Activated naive CD8-positive, alpha-beta T cell treated with anti-CD3 and anti-CD28 coated beads, Interleukin-2, amount 50 U/mL, for 16 hours (primary cell): ENCODE results near the gene LAIR1.
A peak's percentile ranks its signal among the peaks of the same experiment; 100 is the strongest.
"Not testable (repeated sequence)": the region's sequence is repeated elsewhere in the genome, so short reads cannot be mapped to it uniquely, and the experiment has no call there.

Source experiments
- DNase-seq: peaks from one replicate; pipeline ENCODE4 v3.0.0-alpha.2; 2020; ENCODE audit warnings: low read depth, low spot score

LAIR1 gene, protein sequence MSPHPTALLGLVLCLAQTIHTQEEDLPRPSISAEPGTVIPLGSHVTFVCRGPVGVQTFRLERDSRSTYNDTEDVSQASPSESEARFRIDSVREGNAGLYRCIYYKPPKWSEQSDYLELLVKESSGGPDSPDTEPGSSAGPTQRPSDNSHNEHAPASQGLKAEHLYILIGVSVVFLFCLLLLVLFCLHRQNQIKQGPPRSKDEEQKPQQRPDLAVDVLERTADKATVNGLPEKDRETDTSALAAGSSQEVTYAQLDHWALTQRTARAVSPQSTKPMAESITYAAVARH

DNA sequence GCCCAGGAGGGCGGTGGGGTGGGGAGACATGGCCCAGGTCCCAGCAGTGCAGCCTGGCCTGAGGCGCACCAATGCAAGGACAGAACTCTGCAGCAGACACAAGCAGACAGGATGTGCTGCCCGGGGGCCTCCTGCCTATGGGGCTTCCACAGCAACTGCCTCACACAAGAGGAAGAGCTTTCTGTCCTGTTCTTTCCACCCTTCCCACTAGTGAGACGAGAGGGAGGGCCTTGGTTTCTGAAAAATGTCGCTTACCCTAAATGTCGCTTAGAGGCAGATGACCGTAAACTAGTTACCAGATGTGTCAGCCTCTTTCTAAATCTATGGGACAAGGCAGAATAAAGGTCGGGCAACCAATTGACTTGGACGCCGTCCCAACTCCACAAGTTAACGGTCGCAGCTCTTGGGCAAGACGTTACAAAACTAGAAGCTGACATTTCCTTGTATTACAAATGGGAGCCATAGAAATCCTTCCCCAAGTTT lies at the start of gene LAIR1:
Gene LAIR1, minus strand, starts transcription at position 157 of the 483 bp plus-strand sequence. Its CDS starts 127 bp downstream, at position 30.
- DNase-seq = no peak

DNA sequence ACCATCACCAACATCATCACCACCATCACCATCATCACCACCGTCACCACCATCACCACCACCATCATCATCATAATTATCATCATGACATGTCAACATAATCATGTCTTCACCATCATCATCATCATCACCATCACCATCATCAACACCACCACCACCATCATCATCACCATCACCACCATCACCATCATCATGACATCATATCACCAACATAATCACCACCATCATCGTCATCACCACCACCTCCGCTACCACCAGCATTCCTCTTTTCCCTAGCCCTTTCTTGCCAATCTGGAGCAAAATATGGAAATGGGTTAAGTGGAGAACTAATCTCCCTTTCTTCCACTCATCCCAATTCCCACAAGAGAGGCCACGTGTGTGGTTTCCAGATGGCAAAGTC lies 49.4 kb upstream of the LAIR1 start:
- DNase-seq = no peak

- DNase-seq = no peak
Observed at GRCh38 chr19:54412877-54413276, 48.1 kb upstream of the LAIR1 start.

- no peak for DNase-seq
Observed at GRCh38 chr19:54411033-54411432, 46.3 kb upstream of the LAIR1 start.

DNA sequence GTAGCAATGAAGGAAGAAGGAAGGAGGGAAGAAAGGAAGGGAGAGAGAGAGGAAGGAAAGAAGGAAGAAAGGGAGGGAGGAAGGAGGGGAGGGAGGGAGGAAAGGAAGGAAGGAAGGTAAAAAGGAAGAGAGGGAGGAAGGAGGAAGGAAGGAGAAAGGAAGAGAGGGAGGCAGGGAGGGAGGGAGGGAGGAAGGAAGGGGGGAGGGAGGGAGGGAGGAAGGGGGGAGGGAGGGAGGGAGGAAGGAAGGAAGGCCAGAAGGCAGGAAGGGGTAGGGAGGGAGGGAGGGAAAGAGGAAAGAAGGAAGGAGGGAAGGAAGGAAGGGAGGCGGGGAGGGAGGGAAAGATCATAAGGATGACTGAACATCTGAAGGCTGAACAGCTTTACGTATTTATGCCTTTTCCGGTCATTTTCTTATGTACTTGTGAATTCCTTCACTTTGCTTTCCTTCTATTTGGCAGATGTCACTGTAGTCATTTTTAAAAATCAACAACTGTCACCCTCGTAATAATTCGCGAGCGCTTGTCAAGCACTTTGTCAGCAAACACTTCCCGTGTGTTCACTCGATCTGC lies 43.8 kb upstream of the LAIR1 start:
- no peak for DNase-seq

DNA sequence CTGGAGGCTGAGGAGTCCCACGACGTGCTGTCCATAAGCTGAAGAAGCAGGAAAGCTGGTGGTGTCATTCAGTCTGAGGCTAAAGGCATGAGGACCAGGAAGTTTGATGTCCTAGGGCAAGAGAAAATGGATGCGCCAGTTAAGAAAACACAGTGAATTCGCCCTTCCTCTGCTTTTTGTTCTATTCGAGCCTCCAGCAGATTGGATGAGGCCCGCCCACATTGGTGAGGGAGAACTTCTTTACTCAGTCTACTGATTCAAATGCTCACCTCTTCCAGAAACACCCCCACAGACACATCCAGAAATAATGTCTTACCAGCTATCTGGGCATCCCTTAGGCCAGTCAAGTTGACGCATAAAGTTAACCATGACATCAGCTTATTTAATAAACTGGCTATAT lies 43.0 kb upstream of the LAIR1 start:
- DNase-seq = no peak

DNA sequence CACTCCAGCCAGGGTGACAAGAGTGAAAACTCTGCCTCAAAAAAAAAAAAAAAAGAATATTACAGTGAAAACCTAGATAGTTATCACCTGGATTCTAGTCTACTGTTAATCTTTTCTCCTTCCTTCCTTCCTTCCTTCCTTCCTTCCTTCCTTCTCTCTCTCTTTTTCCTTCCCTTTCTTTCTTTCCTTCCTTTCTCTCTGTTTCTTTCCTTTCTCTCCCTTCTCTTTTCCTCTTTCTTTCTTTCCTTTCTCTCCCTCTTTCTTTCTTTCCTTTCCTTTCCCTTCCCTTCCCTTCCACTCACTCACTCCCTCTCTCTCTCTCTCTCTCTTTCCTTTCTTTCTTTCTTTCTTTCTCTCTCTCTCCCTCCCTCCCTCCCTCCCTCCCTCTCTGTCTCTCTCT lies 40.9 kb upstream of the LAIR1 start:
- no peak for DNase-seq

GRCh38 chr19:54403054-54403453 lies 38.3 kb upstream of the LAIR1 start:
- no peak for DNase-seq

DNA sequence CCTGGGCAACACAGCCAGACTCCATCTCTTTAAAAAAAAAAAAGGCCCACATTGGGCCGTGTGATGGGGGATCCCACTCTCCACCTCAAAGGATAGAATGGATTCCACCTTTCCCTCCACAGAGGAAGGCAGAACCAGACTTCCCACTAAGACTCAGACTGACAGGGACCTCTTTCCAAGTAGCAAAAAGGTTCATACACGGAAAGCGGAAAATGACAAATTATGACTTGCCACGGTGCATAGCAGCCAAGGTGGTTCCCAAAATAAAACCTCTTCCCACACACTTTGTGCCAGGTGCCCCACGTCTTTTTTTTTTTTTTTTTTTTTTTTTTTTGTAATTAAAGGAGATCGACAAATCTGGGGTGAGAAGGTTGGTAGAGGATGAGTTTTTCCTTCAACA lies 36.2 kb upstream of the LAIR1 start:
- no peak for DNase-seq

GRCh38 chr19:54399189-54399588 lies 34.5 kb upstream of the LAIR1 start:
- DNase-seq = no peak

GRCh38 chr19:54395685-54396084 lies 31.0 kb upstream of the LAIR1 start:
- no peak for DNase-seq

DNA sequence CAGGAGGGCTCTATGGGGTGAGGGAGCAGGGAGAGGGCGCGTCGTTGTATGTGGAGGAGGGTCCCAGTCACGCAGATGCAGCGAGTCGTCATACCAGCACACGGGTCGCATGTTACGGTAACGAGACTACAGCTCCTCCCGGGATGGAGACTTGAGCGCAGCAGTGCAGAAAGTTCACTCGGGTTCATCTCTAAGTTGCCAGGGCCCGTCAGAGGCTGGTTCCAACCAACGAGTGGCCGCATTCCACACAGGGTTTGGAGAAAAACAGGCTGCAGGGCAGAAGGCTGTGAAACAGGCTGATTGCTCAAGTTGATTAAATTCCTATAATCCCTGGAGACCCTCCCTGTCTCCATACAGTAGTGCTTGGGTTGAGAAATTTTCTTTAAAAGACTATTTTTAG lies 28.6 kb upstream of the LAIR1 start:
- DNase-seq = no peak

- no peak for DNase-seq
Observed at GRCh38 chr19:54392105-54392504, 27.4 kb upstream of the LAIR1 start.

DNA sequence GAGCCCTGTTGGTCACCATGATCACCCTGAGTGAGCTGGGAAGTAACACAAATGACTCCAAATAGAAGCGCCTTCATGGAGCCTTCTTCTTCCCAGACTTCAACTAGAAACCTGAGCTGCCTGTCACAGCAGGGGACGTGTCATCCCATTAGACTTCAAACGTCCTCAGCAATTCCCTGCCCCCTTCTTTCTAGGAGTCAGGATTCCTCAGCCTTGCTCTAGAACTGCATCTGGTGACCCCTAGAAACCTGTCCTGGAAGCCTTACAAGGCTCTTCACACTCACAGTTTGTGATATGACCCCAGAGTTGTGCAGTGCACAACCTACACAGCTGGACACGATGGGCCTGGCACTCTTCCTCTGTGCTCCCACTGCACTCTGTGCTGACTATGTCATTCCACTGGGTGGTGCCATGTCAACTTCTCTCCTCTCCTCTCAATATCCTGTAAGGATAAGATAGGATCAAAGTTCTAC lies 26.9 kb upstream of the LAIR1 start:
- no peak for DNase-seq

GRCh38 chr19:54390942-54391577 lies 26.3 kb upstream of the LAIR1 start:
- peak; percentile 44 for DNase-seq

- no peak for DNase-seq
Observed at GRCh38 chr19:54389553-54389952, 24.8 kb upstream of the LAIR1 start.

DNA sequence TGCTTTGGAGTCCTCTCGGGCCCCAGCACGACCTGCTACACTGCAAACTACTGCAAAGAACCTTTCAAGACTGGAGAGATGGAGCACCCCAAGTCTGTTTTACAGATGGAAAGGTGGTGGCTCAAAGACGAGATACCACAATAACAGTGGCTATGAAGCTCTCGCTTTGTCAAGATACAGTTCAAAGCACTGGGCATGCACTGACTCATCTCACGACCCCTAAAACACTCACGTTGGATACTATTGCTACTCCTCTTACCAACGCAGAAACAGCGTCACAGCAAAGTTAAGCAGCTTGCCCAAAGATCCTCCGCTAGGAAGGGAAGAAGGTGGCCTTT lies 24.0 kb upstream of the LAIR1 start:
- DNase-seq = no peak

DNA sequence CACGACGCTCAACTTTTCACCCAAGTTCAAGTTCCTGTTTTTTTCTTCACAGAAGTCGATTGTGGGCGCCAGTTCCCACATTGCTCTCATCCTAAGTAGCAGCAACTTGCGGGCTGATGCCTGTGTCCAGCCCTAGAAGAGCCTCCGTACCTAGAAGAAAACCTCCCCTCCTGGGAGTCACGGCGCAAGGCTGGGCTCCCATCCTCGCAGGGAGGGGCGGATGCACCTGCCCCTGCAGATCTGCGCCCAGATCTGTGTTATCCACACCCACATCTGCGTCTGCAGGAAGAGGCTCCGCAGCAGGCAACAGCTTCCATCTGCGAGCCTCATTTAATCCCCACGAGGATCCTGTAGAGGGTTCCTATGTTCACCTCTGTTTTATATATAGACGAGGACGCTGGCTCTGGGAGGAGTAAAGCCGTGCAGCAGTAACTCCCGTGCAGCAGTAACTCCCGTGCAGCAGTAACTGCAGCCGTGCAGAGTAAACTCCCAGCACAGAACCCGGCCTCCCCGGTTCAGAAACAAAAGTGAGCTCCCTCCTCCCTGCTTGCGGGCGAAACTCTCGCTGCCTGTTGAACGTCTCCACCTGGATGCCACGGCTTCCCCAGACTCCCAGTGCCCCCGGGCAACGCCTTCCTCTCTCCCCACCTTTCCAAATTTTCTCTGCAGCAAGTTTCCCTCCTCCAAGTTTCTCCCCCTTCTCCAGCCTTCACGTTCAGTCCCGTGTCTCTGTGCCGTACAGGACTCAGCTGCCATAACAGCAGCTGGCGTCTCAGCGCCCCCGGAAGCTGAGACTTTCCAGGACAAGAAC lies 23.5 kb upstream of the LAIR1 start:
- DNase-seq = no peak

- no peak for DNase-seq
Observed at GRCh38 chr19:54383330-54383729, 18.6 kb upstream of the LAIR1 start.

DNA sequence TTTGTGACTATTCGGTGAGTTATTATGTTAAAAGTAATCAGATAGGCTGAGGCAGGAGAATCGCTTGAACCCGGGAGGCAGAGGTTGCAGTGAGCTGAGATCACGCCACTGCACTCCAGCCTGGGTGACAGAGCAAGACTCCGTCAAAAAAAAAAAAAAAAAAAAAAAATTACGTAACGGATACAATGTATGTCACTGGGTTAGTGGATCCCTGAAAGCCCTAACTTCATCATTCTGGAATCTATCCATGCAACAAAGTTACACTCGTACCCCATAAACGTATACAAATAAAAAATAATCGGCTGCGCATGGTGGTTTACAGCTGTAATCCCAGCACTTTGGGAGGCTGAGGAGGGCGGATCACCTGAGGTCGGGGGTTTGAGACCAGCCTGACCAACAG lies 17.3 kb upstream of the LAIR1 start:
- DNase-seq = not testable (repeated sequence)

DNA sequence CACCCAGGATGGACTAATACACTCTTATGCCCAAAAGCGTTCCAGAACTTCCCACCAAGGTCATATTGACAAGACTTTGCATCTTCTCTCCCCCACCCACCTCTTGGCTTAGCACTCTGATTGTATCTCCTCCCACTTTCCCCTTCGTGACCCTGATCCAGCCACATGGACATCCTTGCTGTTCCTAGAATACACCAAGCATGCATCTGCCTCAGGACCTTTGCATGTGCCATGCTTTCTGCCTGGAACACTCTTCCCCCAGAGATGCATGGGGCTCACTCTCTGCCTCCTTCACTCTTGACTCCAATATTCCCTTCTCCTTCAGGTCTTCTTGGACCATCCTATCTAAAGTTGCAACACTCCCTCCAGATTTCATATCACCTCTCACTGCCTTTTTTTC lies 16.2 kb upstream of the LAIR1 start:
- no peak for DNase-seq

DNA sequence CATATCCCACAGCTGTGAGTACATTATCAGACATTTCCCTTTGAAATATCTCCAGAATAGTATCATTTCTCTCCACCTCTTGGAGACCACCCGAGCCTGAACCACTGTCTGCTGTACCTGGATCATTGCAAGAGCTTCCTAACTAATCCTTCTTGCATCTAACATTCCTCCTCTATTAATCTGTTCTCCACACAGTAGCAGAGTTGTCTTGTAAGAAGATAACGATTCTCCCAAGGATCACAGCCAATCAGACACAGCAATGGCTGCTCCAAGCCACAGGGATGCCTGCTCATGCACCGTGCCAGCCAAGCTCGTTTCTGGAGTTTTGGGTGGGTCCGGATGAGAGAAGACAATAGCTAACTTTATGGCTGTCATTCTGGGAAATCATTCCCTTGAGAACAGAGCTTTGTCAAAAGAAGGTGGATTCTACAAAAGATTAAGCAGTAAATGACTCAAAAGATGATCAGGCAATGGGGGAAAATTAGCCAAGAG lies 14.5 kb upstream of the LAIR1 start:
- DNase-seq = no peak
